Coronary artery (tissue), 2 donors: Measurements from ENCODE around the gene CLASRP.

Experiments
- DNase-seq: peaks from one replicate; pipeline ENCODE4 v3.0.0-alpha.2; 2017; ENCODE audit warnings: low spot score
- H3K27ac ChIP-seq, 2 donors: fragments of 200-600 bp; sonication (generic); one replicate each; pipeline ENCODE4 v1.5.1; 2016 to 2019
- H3K4me3 ChIP-seq: fragments of 200-600 bp; sonication (generic); 2 replicates; pipeline ENCODE4 v1.5.1; 2016; ENCODE audit warnings: mild to moderate bottlenecking, moderate library complexity
- CTCF ChIP-seq: fragments of 200-600 bp; sonication (generic); IDR thresholded peaks from one replicate; pipeline ENCODE4 v1.5.1; 2019; ENCODE audit warnings: antibody characterized with exemption

Gene CLASRP

GRCh38 chr19:45107621-45108150 lies 68.8 kb downstream of the CLASRP start:
- no peak for DNase-seq
- Histone ChIP-seq H3K4me3 (no peak overlapping the region), H3K27ac (no peak overlapping the region)
- TF ChIP-seq CTCF, result no peak

GRCh38 chr19:45110851-45111266 lies 72.0 kb downstream of the CLASRP start:
- no peak overlapping the region for H3K4me3 ChIP-seq
- H3K27ac ChIP-seq, result no peak overlapping the region
- TF ChIP-seq CTCF, result no peak
- no peak for DNase-seq

GRCh38 chr19:45112111-45112827 lies 73.4 kb downstream of the CLASRP start:
- Histone ChIP-seq H3K27ac (no peak overlapping the region), H3K4me3 (no peak overlapping the region)
- no peak for TF ChIP-seq CTCF
- DNase-seq, result no peak

GRCh38 chr19:45113628-45114027 lies 74.8 kb downstream of the CLASRP start:
- no peak for TF ChIP-seq CTCF
- no peak for DNase-seq
- H3K4me3 ChIP-seq, result no peak overlapping the region
- H3K27ac ChIP-seq, result no peak overlapping the region

GRCh38 chr19:45114116-45114515 lies 75.3 kb downstream of the CLASRP start:
- H3K27ac ChIP-seq, result no peak overlapping the region
- H3K4me3 ChIP-seq, result no peak overlapping the region
- DNase-seq, result no peak
- TF ChIP-seq CTCF, result no peak

- DNase-seq, result no peak
- TF ChIP-seq CTCF, result no peak
- no peak overlapping the region for H3K27ac ChIP-seq
- no peak overlapping the region for H3K4me3 ChIP-seq
Observed at GRCh38 chr19:45115809-45116615, 77.2 kb downstream of the CLASRP start.
